Right lobe of liver (tissue), 6 donors: ENCODE results near the gene OR1I1. TPM values are rescaled to one million over a fixed set of nuclear protein-coding genes. Genes with fewer than 3 reads are reported as not detected.

Source experiments
- ATAC-seq, 4 donors: fragments of 200-7000 bp; cut with Tn5 transposase; one replicate each; pipeline ENCODE4 v1.9.1; 2020; ENCODE audit warnings: mild to moderate bottlenecking in 4 of 4, moderate library complexity in 4 of 4
- DNase-seq, 3 donors: peaks; one replicate each; pipeline ENCODE4 v3.0.0-alpha.2; 2020
- H3K27ac ChIP-seq, 3 donors: fragments of 200-600 bp; one replicate each; pipeline ENCODE4 v1.8.0; 2022
- H3K27me3 ChIP-seq, 2 donors: fragments of 200-600 bp; one replicate each; pipeline ENCODE4 v1.8.0; 2022
- H3K36me3 ChIP-seq, 4 donors: fragments of 200-600 bp; sonication (generic) in 1 of 4; one replicate each; pipeline versions ENCODE4 v1.5.1 to v1.8.0; 2017 to 2022; ENCODE audit warnings: control low read depth in 1 of 4
- H3K4me1 ChIP-seq, 4 donors: fragments of 200-600 bp; sonication (generic) in 1 of 4; one replicate each; pipeline versions ENCODE4 v1.5.1 to v1.8.0; 2017 to 2022; ENCODE audit warnings: control low read depth in 1 of 4
- H3K4me3 ChIP-seq, 3 donors: fragments of 200-600 bp; one replicate each; pipeline ENCODE4 v1.8.0; 2022
- H3K9me3 ChIP-seq, 4 donors: fragments of 200-600 bp; sonication (generic) in 1 of 4; one replicate each; pipeline versions ENCODE4 v1.5.1 to v1.8.0; 2017 to 2022; ENCODE audit warnings: control low read depth in 1 of 4
- CTCF ChIP-seq, 4 donors: fragments of 200-600 bp in 3 of 4; fragments of 450-650 bp in 1 of 4; IDR thresholded peaks; one replicate each; pipeline versions ENCODE4 v1.5.1 to v1.8.0; 2016 to 2022; ENCODE audit warnings: antibody characterized with exemption in 4 of 4, mild to moderate bottlenecking in 2 of 4
- POLR2A ChIP-seq: fragments of 450-650 bp; IDR thresholded peaks from one replicate; pipeline ENCODE4 v1.6.1; 2017; ENCODE audit warnings: antibody characterized with exemption, mild to moderate bottlenecking
- WGBS: methylation state at CpG from one replicate; pipeline ENCODE4 v1.1.6; 2018; ENCODE audit warnings: low coverage, low lambda C conversion rate; ENCODE audit not compliant: insufficient coverage; ENCODE audit errors: missing lambda C conversion rate; 5-methylcytosine and 5-hydroxymethylcytosine counted together
- intact Hi-C, 2 donors: fragments of 100-400 bp; cut with DNase I; formaldehyde crosslinking; loops; one replicate each; pipeline versions ENCODE4 v1.11.2 to v1.14.1; 2022
- total RNA-seq, 6 experiments: library from RNA; depleted of rRNA in 2 of 6; stranded (reverse); fragments of >200 nt in 2 of 6; fragmentation: NEBNext Ultra II Directional in 3 of 6; extraction: Animal tissue kit (Norgen Biotek cat#: 25700) in 3 of 6; gene quantifications; one replicate each; pipeline versions ENCODE4 v1.1.0 to v1.2.4, GENCODE V29; 2016 to 2023
- donor health status: DM: no; HTN: yes; CAD: no.
- donor health status: DM: no; HTN: no; CAD: no.
- donor health status: DM: no; HTN: no; CAD: no.
- donor health status: DM: no; HTN: yes; CAD: no.
- donor health status: DM: no; HTN: yes; CAD: no.

The OR1I1 gene
- total RNA-seq, 6 experiments from 2014 or later, result not detected

GRCh38 chr19:15113245-15114152, 31.5 kb downstream of the OR1I1 start:
- Histone ChIP-seq H3K27ac (no peak overlapping the region), H3K9me3 (no peaks in the 10 kb centered on the region), H3K27me3 (no peaks in the 10 kb centered on the region), H3K4me3 (no peak overlapping the region), H3K36me3 (peaks cover 0 to 23% (median 12%) of the 10 kb centered on the region in 4 donors), H3K4me1 (no peaks in the 10 kb centered on the region)
- DNase-seq (no peak), ATAC-seq (no peak)
- intact Hi-C loops, result no loop called here
- TF ChIP-seq POLR2A (no peak), CTCF (IDR thresholded peaks at IDR 0.05) (no peak)
- 95% methylated on average over 8 of the region's 58 CpGs for WGBS

- ATAC-seq (no peak), DNase-seq (no peak)
- WGBS, result no CpG with 5 or more reads among the region's 7 CpGs
- Histone ChIP-seq H3K9me3 (no peaks in the 10 kb centered on the region), H3K27ac (no peak overlapping the region), H3K27me3 (no peaks in the 10 kb centered on the region), H3K4me3 (no peak overlapping the region), H3K4me1 (no peaks in the 10 kb centered on the region), H3K36me3 (peaks cover 0 to 29% (median 17%) of the 10 kb centered on the region in 4 donors)
- TF ChIP-seq CTCF (IDR thresholded peaks at IDR 0.05) (no peak), POLR2A (no peak)
- intact Hi-C loops, result no loop called here
Measured at GRCh38 chr19:15114153-15114540, 32.1 kb downstream of the OR1I1 start.

GRCh38 chr19:15115080-15115479, 33.1 kb downstream of the OR1I1 start:
- Histone ChIP-seq H3K9me3 (no peaks in the 10 kb centered on the region), H3K4me1 (no peaks in the 10 kb centered on the region), H3K27ac (no peak overlapping the region), H3K27me3 (no peaks in the 10 kb centered on the region), H3K36me3 (peaks cover 0 to 38% (median 20%) of the 10 kb centered on the region in 4 donors), H3K4me3 (no peak overlapping the region)
- 51% methylated on average over 6 of the region's 13 CpGs for WGBS
- intact Hi-C loops, result no loop called here
- DNase-seq (peak; percentile 76 to 85 (median 81)), ATAC-seq (peak; percentile 68 to 85 (median 76))
- TF ChIP-seq CTCF (IDR thresholded peaks at IDR 0.05), result no peak
- TF ChIP-seq POLR2A, result no peak

GRCh38 chr19:15115762-15116615, 34.0 kb downstream of the OR1I1 start:
- no peak overlapping the region for H3K4me3 ChIP-seq
- H3K27me3 ChIP-seq, result no peaks in the 10 kb centered on the region
- TF ChIP-seq CTCF (IDR thresholded peaks at IDR 0.05) (no peak), POLR2A (no peak)
- H3K27ac ChIP-seq, result no peak overlapping the region
- DNase-seq (no peak), ATAC-seq (peak in 1 of 4 donors; percentile 12)
- intact Hi-C loops, result no loop called here
- H3K36me3 ChIP-seq, result peaks cover 0 to 47% (median 25%) of the 10 kb centered on the region in 4 donors
- 66% methylated on average over 5 of the region's 23 CpGs for WGBS
- H3K9me3 ChIP-seq, result no peaks in the 10 kb centered on the region
- no peaks in the 10 kb centered on the region for H3K4me1 ChIP-seq
